Keratinocyte (primary cell): ENCODE results near the gene MAPK8. TPM values are rescaled to one million over a fixed set of nuclear protein-coding genes. Genes with fewer than 3 reads are reported as not detected.
A peak's percentile ranks its signal among the peaks of the same experiment; 100 is the strongest.

Source experiments
- DNase-seq: peaks from one replicate; pipeline ENCODE4 v3.0.0-alpha.2; 2011; ENCODE audit warnings: low read depth, missing footprints, low spot score
- FAIRE-seq: peaks from 2 replicates; lab custom pipeline; 2011; peaks lifted over from hg19 to GRCh38; lab: Jason Lieb, UNC
- H2AFZ ChIP-seq: 2 replicates; pipeline ENCODE4 v1.6.0; 2012; ENCODE audit warnings: low read length, control low read depth, inconsistent platforms; ENCODE audit not compliant: control insufficient read depth
- H3K27ac ChIP-seq: 2 replicates; pipeline ENCODE4 v1.5.1; 2011; ENCODE audit warnings: low read length; ENCODE audit not compliant: control insufficient read depth, insufficient read depth
- H3K27me3 ChIP-seq: 3 replicates; pipeline ENCODE4 v1.6.0; 2011; ENCODE audit warnings: low read length; ENCODE audit not compliant: control insufficient read depth, insufficient read depth; ENCODE audit errors: extremely low read depth
- H3K36me3 ChIP-seq, 2 experiments: 2 replicates in 1 of 2; 3 replicates in 1 of 2; pipeline ENCODE4 v1.5.1; 2011; ENCODE audit warnings: low read length in 2 of 2, mild to moderate bottlenecking in 1 of 2; ENCODE audit not compliant: control insufficient read depth in 2 of 2, insufficient read depth in 2 of 2; ENCODE audit errors: extremely low read depth in 1 of 2
- H3K4me1 ChIP-seq: 3 replicates; pipeline ENCODE4 v1.5.1; 2011; ENCODE audit warnings: low read length; ENCODE audit not compliant: control insufficient read depth, insufficient read depth; ENCODE audit errors: extremely low read depth
- H3K4me2 ChIP-seq: 3 replicates; pipeline ENCODE4 v1.6.0; 2011; ENCODE audit warnings: low read depth, low read length; ENCODE audit not compliant: control insufficient read depth, insufficient read depth; ENCODE audit errors: extremely low read depth
- H3K4me3 ChIP-seq, 3 experiments: fragments of 200-600 bp in 1 of 3; sonication (generic) in 1 of 3; 2 replicates in 2 of 3; 3 replicates in 1 of 3; pipeline ENCODE4 v1.5.1; 2011 to 2016; ENCODE audit warnings: low read length in 3 of 3, mild to moderate bottlenecking in 3 of 3, control low read depth in 2 of 3, inconsistent platforms in 1 of 3, low read depth in 1 of 3, mixed read lengths in 1 of 3, mixed run types in 1 of 3, moderate library complexity in 1 of 3; ENCODE audit not compliant: control insufficient read depth in 2 of 3, insufficient read depth in 2 of 3; ENCODE audit errors: extremely low read depth in 1 of 3
- H3K79me2 ChIP-seq: 2 replicates; pipeline ENCODE4 v1.6.0; 2012; ENCODE audit warnings: low read length; ENCODE audit not compliant: control insufficient read depth, insufficient read depth
- H3K9ac ChIP-seq: 3 replicates; pipeline ENCODE4 v1.6.0; 2011; ENCODE audit warnings: low read length; ENCODE audit not compliant: control insufficient read depth, insufficient read depth; ENCODE audit errors: extremely low read depth
- H3K9me1 ChIP-seq: 3 replicates; pipeline ENCODE4 v1.6.0; 2011; ENCODE audit warnings: low read length; ENCODE audit not compliant: control insufficient read depth, insufficient read depth; ENCODE audit errors: extremely low read depth
- H3K9me3 ChIP-seq: 2 replicates; pipeline ENCODE4 v1.5.1; 2012; ENCODE audit warnings: low read depth, low read length; ENCODE audit not compliant: control insufficient read depth
- H4K20me1 ChIP-seq: 3 replicates; pipeline ENCODE4 v1.6.0; 2011; ENCODE audit warnings: low read length; ENCODE audit not compliant: control insufficient read depth, insufficient read depth; ENCODE audit errors: extremely low read depth
- EZH2 ChIP-seq: IDR thresholded peaks from one replicate; pipeline ENCODE4 v1.6.1; 2012; ENCODE audit warnings: inconsistent platforms, mild to moderate bottlenecking, low read length, moderate library complexity
- dilution Hi-C: fragments of 300-500 bp; cut with MboI; formaldehyde crosslinking; loops from one replicate; pipeline ENCODE4 v1.7.0; 2020; ENCODE audit warnings: low sequenced_read_pairs; ENCODE audit not compliant: extremely low pct_ligation_motif_present
- polyA plus RNA-seq, 5 experiments: library from polyadenylated mRNA; depleted of rRNA in 3 of 5; stranded (reverse) in 3 of 5; stranded (forward) in 1 of 5; unstranded in 1 of 5; fragments of >200 nt; gene quantifications; 1 replicate in 1 of 5; 2 replicates in 3 of 5; 3 replicates in 1 of 5; pipeline versions ENCODE4 v1.2.1 to v1.2.3, GENCODE V29; 2011 to 2012; ENCODE audit warnings: missing spikeins in 2 of 5, low read depth in 1 of 5, low replicate concordance in 1 of 5
- TF ChIP-seq, protein P1 (sequence below), 3 experiments: IDR thresholded peaks in 1 of 3; conservative IDR thresholded peaks in 1 of 3; optimal IDR thresholded peaks in 1 of 3; 2 replicates in 2 of 3; 3 replicates in 1 of 3; pipeline versions ENCODE3 to v1.5.1; 2011; ENCODE audit warnings: low read length in 3 of 3, mild to moderate bottlenecking in 3 of 3, moderate library complexity in 2 of 3, control low read depth in 1 of 3, inconsistent platforms in 1 of 3; ENCODE audit not compliant: insufficient read depth in 2 of 3; ENCODE audit errors: extremely low read depth in 1 of 3

The MAPK8 gene
- polyA plus RNA-seq, 1 donor (not counting 4 experiments of a cell fraction or from before 2014, with no cell fraction given): 39.8 TPM

DNA sequence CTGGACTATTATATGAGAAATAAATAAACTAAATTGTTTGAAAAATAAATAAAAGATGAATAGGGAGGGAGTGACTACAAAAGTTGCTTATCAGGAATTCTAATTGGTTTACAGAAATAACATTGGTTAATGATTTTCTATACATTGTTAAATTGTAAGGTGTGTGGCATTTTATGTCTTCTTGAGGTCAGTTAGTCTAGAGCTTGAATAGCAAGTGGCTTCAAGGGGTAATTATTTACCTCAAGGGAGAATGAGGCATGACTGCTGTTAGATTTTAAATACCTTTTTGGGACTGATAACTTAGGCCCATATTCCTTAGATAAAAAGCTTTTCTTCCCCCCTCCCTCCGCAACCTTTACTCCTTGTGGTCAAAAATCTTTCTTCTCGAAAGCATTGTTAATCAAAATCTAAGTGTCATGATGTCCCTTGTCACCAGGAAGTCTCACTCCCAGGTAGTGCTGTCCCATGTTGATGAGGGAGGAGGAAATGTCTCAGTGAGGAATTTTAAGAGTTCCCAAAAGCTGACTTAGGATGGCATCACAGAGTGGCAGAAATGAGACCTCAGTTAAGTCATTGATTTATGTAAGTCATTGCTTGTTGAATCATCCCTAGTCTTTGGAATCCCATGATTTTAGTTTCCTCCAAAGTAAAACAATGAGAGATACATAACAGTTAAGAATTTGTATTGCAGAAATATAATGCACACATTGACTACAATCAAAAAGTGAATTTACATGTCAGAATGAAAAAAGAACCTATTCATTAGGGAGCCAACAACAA is 71.5 kb downstream of the MAPK8 start:
- H3K27me3 ChIP-seq: no peaks in the 10 kb centered on the region
- no peak overlapping the region for H3K4me3 ChIP-seq
- no peaks in the 10 kb centered on the region for H4K20me1 ChIP-seq
- no peak for TF ChIP-seq EZH2
- TF ChIP-seq, protein P1, sequence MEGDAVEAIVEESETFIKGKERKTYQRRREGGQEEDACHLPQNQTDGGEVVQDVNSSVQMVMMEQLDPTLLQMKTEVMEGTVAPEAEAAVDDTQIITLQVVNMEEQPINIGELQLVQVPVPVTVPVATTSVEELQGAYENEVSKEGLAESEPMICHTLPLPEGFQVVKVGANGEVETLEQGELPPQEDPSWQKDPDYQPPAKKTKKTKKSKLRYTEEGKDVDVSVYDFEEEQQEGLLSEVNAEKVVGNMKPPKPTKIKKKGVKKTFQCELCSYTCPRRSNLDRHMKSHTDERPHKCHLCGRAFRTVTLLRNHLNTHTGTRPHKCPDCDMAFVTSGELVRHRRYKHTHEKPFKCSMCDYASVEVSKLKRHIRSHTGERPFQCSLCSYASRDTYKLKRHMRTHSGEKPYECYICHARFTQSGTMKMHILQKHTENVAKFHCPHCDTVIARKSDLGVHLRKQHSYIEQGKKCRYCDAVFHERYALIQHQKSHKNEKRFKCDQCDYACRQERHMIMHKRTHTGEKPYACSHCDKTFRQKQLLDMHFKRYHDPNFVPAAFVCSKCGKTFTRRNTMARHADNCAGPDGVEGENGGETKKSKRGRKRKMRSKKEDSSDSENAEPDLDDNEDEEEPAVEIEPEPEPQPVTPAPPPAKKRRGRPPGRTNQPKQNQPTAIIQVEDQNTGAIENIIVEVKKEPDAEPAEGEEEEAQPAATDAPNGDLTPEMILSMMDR (optimal IDR thresholded peaks at IDR 0.05 in 1 of 3, IDR thresholded peaks at IDR 0.05 in 1 of 3, conservative IDR thresholded peaks at IDR 0.05 in 1 of 3; ENCODE audit: extremely low read depth in 1 of 3, insufficient read depth in 2 of 3, low read length in 3 of 3): no peak
- H3K4me2 ChIP-seq: no peak overlapping the region
- H3K27ac ChIP-seq: no peak overlapping the region
- no peaks in the 10 kb centered on the region for H3K36me3 ChIP-seq
- no peaks in the 10 kb centered on the region for H3K79me2 ChIP-seq
- dilution Hi-C loops: no loop called here
- FAIRE-seq: peak; percentile 17
- peaks cover 1% of the 10 kb centered on the region for H3K4me1 ChIP-seq
- H2AFZ ChIP-seq: no peak overlapping the region
- no peak for DNase-seq
- H3K9ac ChIP-seq: no peak overlapping the region
- no peaks in the 10 kb centered on the region for H3K9me3 ChIP-seq
- no peaks in the 10 kb centered on the region for H3K9me1 ChIP-seq

DNA sequence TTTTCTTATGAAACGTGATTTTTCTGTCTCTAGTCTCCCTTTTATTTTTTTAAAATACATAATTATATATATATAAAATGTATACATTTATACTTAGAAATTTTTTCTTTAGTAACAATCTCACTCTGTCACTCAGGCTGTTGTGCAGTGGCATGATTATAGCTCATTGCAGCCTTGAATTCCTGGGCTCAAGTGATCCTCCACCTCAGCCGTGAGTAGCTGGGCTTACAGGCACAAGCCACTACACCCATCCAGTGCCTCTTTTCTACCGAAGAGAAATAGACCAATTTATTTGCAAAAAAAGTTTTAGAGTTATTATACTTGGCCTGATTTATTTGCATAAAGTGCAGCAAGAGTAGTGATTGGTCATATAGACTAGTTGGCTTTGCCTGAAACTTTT is 72.2 kb downstream of the MAPK8 start:
- Histone ChIP-seq H3K4me1 (peaks cover 4% of the 10 kb centered on the region), H4K20me1 (no peaks in the 10 kb centered on the region), H3K79me2 (no peaks in the 10 kb centered on the region), H3K4me2 (no peak overlapping the region), H3K9ac (no peak overlapping the region), H3K27ac (no peak overlapping the region), H3K36me3 (no peaks in the 10 kb centered on the region), H2AFZ (no peak overlapping the region), H3K9me1 (no peaks in the 10 kb centered on the region), H3K27me3 (no peaks in the 10 kb centered on the region), H3K4me3 (no peak overlapping the region), H3K9me3 (no peaks in the 10 kb centered on the region)
- dilution Hi-C loops: no loop called here
- no peak for FAIRE-seq
- DNase-seq: no peak
- no peak for TF ChIP-seq EZH2
- TF ChIP-seq, protein P1 (optimal IDR thresholded peaks at IDR 0.05 in 1 of 3, IDR thresholded peaks at IDR 0.05 in 1 of 3, conservative IDR thresholded peaks at IDR 0.05 in 1 of 3; ENCODE audit: extremely low read depth in 1 of 3, insufficient read depth in 2 of 3, low read length in 3 of 3): no peak
